Endodermal cell (in vitro differentiated cells): ENCODE results near the gene BARX1. TPM values are rescaled to one million over a fixed set of nuclear protein-coding genes. Genes with fewer than 3 reads are reported as not detected.

Experiments
- DNase-seq: peaks from one replicate; pipeline ENCODE4 v3.0.0-alpha.2; 2017
- H3K27ac ChIP-seq: 2 replicates; pipeline ENCODE4 v1.5.1; 2013; ENCODE audit warnings: mild to moderate bottlenecking, low read depth, low read length, moderate library complexity
- H3K27me3 ChIP-seq: 2 replicates; pipeline ENCODE4 v1.6.1; 2013; ENCODE audit warnings: mild to moderate bottlenecking, low read length, moderate library complexity; ENCODE audit not compliant: insufficient read depth, control insufficient read depth, poor library complexity, severe bottlenecking
- H3K36me3 ChIP-seq: 2 replicates; pipeline ENCODE4 v1.7.0; 2013; ENCODE audit warnings: mild to moderate bottlenecking, low read length, moderate library complexity; ENCODE audit not compliant: control insufficient read depth, insufficient read depth
- H3K4me1 ChIP-seq: one replicate; pipeline ENCODE4 v1.7.0; 2013; ENCODE audit warnings: low read length; ENCODE audit not compliant: control insufficient read depth, insufficient read depth
- H3K4me3 ChIP-seq: 2 replicates; pipeline ENCODE4 v1.5.1; 2013; ENCODE audit warnings: mild to moderate bottlenecking, low read length, moderate library complexity
- H3K9ac ChIP-seq: 2 replicates; pipeline ENCODE4 v1.6.1; 2013; ENCODE audit warnings: mild to moderate bottlenecking, low read length, moderate library complexity; ENCODE audit not compliant: poor library complexity, severe bottlenecking; ENCODE audit errors: extremely low read depth
- H3K9me3 ChIP-seq: 2 replicates; pipeline ENCODE4 v1.6.1; 2013; ENCODE audit warnings: mild to moderate bottlenecking, low read length, moderate library complexity; ENCODE audit not compliant: control insufficient read depth
- H3K27ac Mint-ChIP-seq: 2 replicates; pipeline ENCODE4 v1.8.0; 2020; ENCODE audit warnings: mixed read lengths
- H3K27me3 Mint-ChIP-seq: 2 replicates; pipeline ENCODE4 v1.8.0; 2021; ENCODE audit warnings: mild to moderate bottlenecking, mixed read lengths; ENCODE audit not compliant: insufficient read depth
- H3K36me3 Mint-ChIP-seq: 2 replicates; pipeline ENCODE4 v1.8.0; 2020; ENCODE audit warnings: low read depth, mixed read lengths
- H3K4me1 Mint-ChIP-seq: 2 replicates; pipeline ENCODE4 v1.8.0; 2020; ENCODE audit warnings: mixed read lengths
- H3K4me3 Mint-ChIP-seq: 2 replicates; pipeline ENCODE4 v1.8.0; 2020; ENCODE audit warnings: mild to moderate bottlenecking, moderate library complexity, mixed read lengths
- H3K9me3 Mint-ChIP-seq: 2 replicates; pipeline ENCODE4 v1.8.0; 2020; ENCODE audit warnings: mild to moderate bottlenecking, mixed read lengths
- CTCF ChIP-seq: fragments of 200-600 bp; sonication (generic); conservative IDR thresholded peaks from 2 replicates; pipeline ENCODE4 v1.5.0; 2021; ENCODE audit warnings: antibody characterized with exemption, mild to moderate bottlenecking
- WGBS, 2 experiments: methylation state at CpG; one replicate each; pipeline versions ENCODE4 v1.1.5 to v1.1.7; 2013; ENCODE audit warnings: missing lambda C conversion rate in 2 of 2, mixed read lengths in 1 of 2; ENCODE audit not compliant: insufficient coverage in 1 of 2, insufficient read length in 1 of 2; 5-methylcytosine and 5-hydroxymethylcytosine counted together
- total RNA-seq, 2 donors: library from RNA; stranded (reverse); fragmentation: NEBNext Ultra II Directional in 1 of 2; extraction: Animal tissue kit (Norgen Biotek cat#: 25700) in 1 of 2; gene quantifications; 2 replicates in 1 of 2; 3 replicates in 1 of 2; pipeline ENCODE4 v1.2.1, GENCODE V29; 2021

Gene BARX1
- total RNA-seq, 2 donors from 2014 or later = 0.35 TPM; not detected in 1

DNA sequence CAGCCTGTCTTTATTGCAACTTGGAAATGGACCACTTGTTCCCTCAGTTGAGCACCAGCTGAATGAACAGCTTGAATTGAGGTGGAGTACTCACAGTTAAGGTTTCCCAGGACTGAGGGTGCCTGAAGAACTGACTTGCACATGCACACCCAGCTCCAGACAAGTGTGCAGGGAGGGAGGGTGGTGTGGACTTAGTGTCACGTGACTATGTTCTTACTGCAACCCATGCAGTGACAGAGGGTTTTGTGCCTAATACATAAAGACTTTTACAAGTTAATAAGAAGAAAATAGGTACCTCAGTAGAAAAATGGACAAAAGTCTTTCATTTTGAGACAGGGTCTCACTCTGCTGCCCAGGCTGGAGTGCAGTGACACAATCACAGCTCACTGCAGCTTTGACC is 18.0 kb downstream of the BARX1 start:
- Mint-ChIP-seq H3K27me3 (peaks cover 51% of the 10 kb centered on the region), H3K9me3 (no peaks in the 10 kb centered on the region), H3K36me3 (no peaks in the 10 kb centered on the region), H3K4me1 (no peaks in the 10 kb centered on the region), H3K4me3 (no peak overlapping the region), H3K27ac (no peak overlapping the region)
- DNase-seq = no peak
- Histone ChIP-seq H3K4me3 (no peak overlapping the region), H3K36me3 (no peaks in the 10 kb centered on the region), H3K9me3 (no peaks in the 10 kb centered on the region), H3K27ac (no peak overlapping the region), H3K4me1 (no peaks in the 10 kb centered on the region), H3K27me3 (peaks cover 40% of the 10 kb centered on the region), H3K9ac (no peak overlapping the region)
- 50% methylated on average over 1 of the region's 1 CpG; no CpG with 5 or more reads in 1 of the 2 experiments for WGBS, 2 experiments
- TF ChIP-seq CTCF = no peak

DNA sequence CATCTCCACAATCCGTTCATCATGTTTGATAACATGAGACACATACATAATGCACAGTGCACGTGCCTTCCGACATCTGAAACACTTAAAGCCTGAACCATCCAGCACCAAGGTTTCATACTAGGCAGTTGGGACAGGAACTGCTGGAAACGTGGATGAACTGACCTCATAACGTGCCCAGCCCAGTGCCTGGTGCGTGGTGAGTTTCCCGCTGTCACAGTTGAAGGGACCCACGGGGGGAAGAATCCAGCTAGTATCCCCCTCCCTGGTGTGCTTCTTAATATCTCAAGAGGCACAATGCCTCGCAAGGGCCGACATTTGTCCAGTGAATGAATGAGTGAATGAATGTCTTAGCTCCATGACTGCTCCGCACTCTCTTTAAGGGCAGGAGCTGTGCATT is 23.2 kb downstream of the BARX1 start:
- no peak overlapping the region for H3K9ac ChIP-seq
- H3K4me3 Mint-ChIP-seq = no peak overlapping the region
- no peak for DNase-seq
- H3K36me3 Mint-ChIP-seq = no peaks in the 10 kb centered on the region
- no peaks in the 10 kb centered on the region for H3K36me3 ChIP-seq
- H3K4me1 ChIP-seq = no peaks in the 10 kb centered on the region
- no peak overlapping the region for H3K27ac Mint-ChIP-seq
- no peak for TF ChIP-seq CTCF
- H3K9me3 ChIP-seq = no peaks in the 10 kb centered on the region
- H3K4me1 Mint-ChIP-seq = peaks cover 2% of the 10 kb centered on the region
- H3K27me3 ChIP-seq = peaks cover 14% of the 10 kb centered on the region
- H3K9me3 Mint-ChIP-seq = no peaks in the 10 kb centered on the region
- no peak overlapping the region for H3K4me3 ChIP-seq
- peaks cover 43% of the 10 kb centered on the region for H3K27me3 Mint-ChIP-seq
- 81 to 84% methylated on average over 7 to 11 of the region's 11 CpGs for WGBS, 2 experiments
- H3K27ac ChIP-seq = no peak overlapping the region

DNA sequence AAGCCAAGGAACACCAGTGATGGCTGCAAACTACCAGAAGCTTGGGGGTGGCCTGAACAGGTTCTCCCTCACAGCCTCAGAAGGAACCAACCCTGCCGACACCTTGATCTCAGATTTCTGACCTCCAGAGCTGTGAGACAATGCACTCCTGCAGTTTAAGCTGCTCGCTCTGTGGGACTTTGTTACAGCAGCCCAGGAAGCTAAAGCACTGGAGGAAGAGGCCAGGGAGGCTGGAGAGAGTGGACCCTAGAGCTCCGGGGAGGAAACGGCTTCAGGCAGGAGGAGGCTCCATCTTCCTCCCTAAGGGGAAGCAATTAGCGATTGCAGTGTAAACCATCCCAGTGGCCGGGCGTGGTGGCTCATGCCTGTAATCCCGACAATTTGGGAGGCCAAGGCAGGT is 25.1 kb downstream of the BARX1 start:
- 57% methylated on average over 8 of the region's 8 CpGs for WGBS, 2 experiments
- Histone ChIP-seq H3K4me1 (no peaks in the 10 kb centered on the region), H3K4me3 (no peak overlapping the region), H3K9ac (no peak overlapping the region), H3K27me3 (peaks cover 14% of the 10 kb centered on the region), H3K9me3 (no peaks in the 10 kb centered on the region), H3K36me3 (no peaks in the 10 kb centered on the region), H3K27ac (no peak overlapping the region)
- no peaks in the 10 kb centered on the region for H3K9me3 Mint-ChIP-seq
- no peak for TF ChIP-seq CTCF
- H3K27ac Mint-ChIP-seq = no peak overlapping the region
- peak; percentile 71 for DNase-seq
- no peaks in the 10 kb centered on the region for H3K36me3 Mint-ChIP-seq
- H3K4me1 Mint-ChIP-seq = peaks cover 2% of the 10 kb centered on the region
- H3K4me3 Mint-ChIP-seq = no peak overlapping the region
- peaks cover 38% of the 10 kb centered on the region for H3K27me3 Mint-ChIP-seq
